ENCODE results near the gene SEC16A.

GRCh38 chr9:136418182-136419091, 64.4 kb downstream of the SEC16A start:
- TF ChIP-seq GATA1 (IDR thresholded peaks at IDR 0.05; ENCODE audit: low read depth, low read length) (no peak), POLR2A (IDR thresholded peaks at IDR 0.05; ENCODE audit: low read length) (no peak)
